Measurements from ENCODE around the gene ATP6V1G1. TPM values are rescaled to one million over a fixed set of nuclear protein-coding genes. Genes with fewer than 3 reads are reported as not detected.

ATP6V1G1 gene
- total RNA-seq, 2 donors from 2014 or later: 109 to 153 TPM

DNA sequence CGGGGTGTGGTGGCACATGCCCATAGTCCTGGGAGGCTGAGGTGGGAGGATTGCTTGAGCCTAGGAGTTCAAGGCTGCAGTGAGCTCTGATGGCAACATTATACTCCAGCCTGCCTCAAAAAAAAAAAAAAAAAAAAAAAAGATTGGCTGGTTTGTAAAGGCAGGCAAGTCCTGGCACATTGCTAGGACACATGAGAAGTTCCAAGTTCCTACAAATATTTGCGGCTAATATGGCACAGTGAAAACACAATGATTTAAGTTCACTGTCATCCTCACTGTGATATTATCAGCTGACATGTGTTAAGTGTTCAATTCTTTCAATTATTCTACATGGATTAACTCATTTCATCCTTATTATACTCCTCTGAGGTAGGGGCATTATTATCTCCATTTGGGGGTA, 43.6 kb downstream of the ATP6V1G1 start:
- no peak overlapping the region for H3K4me3 ChIP-seq
- H3K27me3 ChIP-seq (replicated peaks; ENCODE audit: insufficient read depth): no peaks in the 10 kb centered on the region
- H3K9me3 ChIP-seq: no peaks in the 10 kb centered on the region
- peaks cover 43% of the 10 kb centered on the region for H3K36me3 ChIP-seq
- ATAC-seq (ENCODE audit: insufficient number of reproducible peaks, low FRiP score, low read depth): no peak
- no peaks in the 10 kb centered on the region for H3K4me1 ChIP-seq (ENCODE audit: control insufficient read depth in 1 of 2, low read depth in 2 of 2)
- no peak overlapping the region for H3K27ac ChIP-seq
- TF ChIP-seq, protein P1, sequence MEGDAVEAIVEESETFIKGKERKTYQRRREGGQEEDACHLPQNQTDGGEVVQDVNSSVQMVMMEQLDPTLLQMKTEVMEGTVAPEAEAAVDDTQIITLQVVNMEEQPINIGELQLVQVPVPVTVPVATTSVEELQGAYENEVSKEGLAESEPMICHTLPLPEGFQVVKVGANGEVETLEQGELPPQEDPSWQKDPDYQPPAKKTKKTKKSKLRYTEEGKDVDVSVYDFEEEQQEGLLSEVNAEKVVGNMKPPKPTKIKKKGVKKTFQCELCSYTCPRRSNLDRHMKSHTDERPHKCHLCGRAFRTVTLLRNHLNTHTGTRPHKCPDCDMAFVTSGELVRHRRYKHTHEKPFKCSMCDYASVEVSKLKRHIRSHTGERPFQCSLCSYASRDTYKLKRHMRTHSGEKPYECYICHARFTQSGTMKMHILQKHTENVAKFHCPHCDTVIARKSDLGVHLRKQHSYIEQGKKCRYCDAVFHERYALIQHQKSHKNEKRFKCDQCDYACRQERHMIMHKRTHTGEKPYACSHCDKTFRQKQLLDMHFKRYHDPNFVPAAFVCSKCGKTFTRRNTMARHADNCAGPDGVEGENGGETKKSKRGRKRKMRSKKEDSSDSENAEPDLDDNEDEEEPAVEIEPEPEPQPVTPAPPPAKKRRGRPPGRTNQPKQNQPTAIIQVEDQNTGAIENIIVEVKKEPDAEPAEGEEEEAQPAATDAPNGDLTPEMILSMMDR (IDR thresholded peaks at IDR 0.05): no peak
- DNase-seq (ENCODE audit: low spot score): no peak

GRCh38 chr9:114633438-114634089, 46.0 kb downstream of the ATP6V1G1 start:
- ATAC-seq (ENCODE audit: insufficient number of reproducible peaks, low FRiP score, low read depth) (no peak), DNase-seq (ENCODE audit: low spot score) (no peak)
- no peaks in the 10 kb centered on the region for H3K9me3 ChIP-seq
- no peak overlapping the region for H3K27ac ChIP-seq
- no peak overlapping the region for H3K4me3 ChIP-seq
- H3K27me3 ChIP-seq (replicated peaks; ENCODE audit: insufficient read depth): no peaks in the 10 kb centered on the region
- no peaks in the 10 kb centered on the region for H3K4me1 ChIP-seq (ENCODE audit: control insufficient read depth in 1 of 2, low read depth in 2 of 2)
- TF ChIP-seq, protein P1 (IDR thresholded peaks at IDR 0.05): no peak
- H3K36me3 ChIP-seq: peaks cover 45% of the 10 kb centered on the region

DNA sequence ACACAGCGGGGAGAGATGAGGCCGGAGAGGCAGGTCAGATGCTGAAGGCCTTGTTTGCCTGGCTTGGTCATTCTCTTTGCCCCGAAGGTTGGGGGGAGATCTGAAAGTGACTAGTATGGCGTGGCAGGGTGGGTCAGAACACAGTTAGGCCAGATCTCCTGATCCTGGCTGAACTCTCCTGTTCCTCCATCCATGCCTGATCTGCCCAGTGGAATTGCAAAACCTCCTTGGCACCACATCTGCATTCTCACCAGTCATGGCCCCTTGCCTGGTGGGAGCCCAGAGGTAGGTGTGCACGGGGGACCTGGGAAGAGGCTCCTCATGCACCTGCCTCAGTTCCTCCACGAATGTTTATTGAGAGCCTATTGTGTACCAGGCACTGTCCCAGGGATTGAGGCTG, 46.8 kb downstream of the ATP6V1G1 start:
- Histone ChIP-seq H3K4me3 (no peak overlapping the region), H3K27ac (no peak overlapping the region), H3K27me3 (replicated peaks; ENCODE audit: insufficient read depth) (no peaks in the 10 kb centered on the region), H3K36me3 (peaks cover 40% of the 10 kb centered on the region), H3K9me3 (no peaks in the 10 kb centered on the region), H3K4me1 (ENCODE audit: control insufficient read depth in 1 of 2, low read depth in 2 of 2) (no peaks in the 10 kb centered on the region)
- ATAC-seq (ENCODE audit: insufficient number of reproducible peaks, low FRiP score, low read depth) (no peak), DNase-seq (ENCODE audit: low spot score) (no peak)
- TF ChIP-seq, protein P1 (IDR thresholded peaks at IDR 0.05): no peak

DNA sequence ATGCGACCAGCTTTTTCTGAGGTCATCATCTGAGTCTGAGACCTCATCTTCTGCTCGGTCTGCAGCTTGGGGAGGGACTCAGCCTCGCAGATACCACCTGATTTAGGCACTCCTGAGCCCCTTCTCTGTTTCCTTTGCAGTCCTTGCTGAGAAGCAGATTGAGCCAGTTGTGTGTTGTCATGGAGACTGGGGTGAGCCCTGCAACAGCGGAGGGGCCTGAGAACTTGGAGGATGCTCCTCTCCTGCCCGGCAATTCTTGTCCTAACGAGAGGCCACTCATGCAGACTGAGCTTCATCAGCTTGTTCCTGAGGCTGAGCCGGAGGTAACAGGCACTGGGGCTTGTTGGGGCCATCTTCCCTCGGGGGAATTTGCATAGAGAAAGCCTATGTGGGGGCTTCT, 50.8 kb downstream of the ATP6V1G1 start:
- TF ChIP-seq, protein P1 (IDR thresholded peaks at IDR 0.05): no peak
- DNase-seq (ENCODE audit: low spot score) (no peak), ATAC-seq (ENCODE audit: insufficient number of reproducible peaks, low FRiP score, low read depth) (no peak)

DNA sequence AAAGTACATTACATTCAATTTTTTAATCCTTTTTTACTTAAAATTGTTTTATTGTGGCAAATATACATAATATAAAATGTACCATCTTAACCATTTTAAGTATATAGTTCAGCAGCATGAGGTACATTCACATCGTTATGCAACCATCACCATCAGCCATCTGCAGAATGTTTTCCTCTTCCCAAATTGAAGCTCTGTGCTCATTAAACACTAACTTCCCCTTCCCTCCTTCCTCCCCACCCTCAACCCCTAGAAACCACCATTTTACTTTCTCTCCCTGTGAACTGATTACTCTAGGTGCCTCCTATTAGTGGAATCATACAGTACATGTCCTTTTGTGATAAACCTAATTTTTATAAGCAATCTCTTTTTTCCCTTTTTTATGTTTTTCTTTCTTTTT, 54.4 kb downstream of the ATP6V1G1 start:
- no peaks in the 10 kb centered on the region for H3K4me1 ChIP-seq (ENCODE audit: control insufficient read depth in 1 of 2, low read depth in 2 of 2)
- H3K27ac ChIP-seq: no peak overlapping the region
- no peak overlapping the region for H3K4me3 ChIP-seq
- no peak for ATAC-seq (ENCODE audit: insufficient number of reproducible peaks, low FRiP score, low read depth)
- no peaks in the 10 kb centered on the region for H3K27me3 ChIP-seq (replicated peaks; ENCODE audit: insufficient read depth)
- no peak for DNase-seq (ENCODE audit: low spot score)
- no peaks in the 10 kb centered on the region for H3K9me3 ChIP-seq
- H3K36me3 ChIP-seq: peaks cover 40% of the 10 kb centered on the region
- TF ChIP-seq, protein P1 (IDR thresholded peaks at IDR 0.05): no peak

More for the DNA sequence above, 50.8 kb downstream of the ATP6V1G1 start:
- Histone ChIP-seq H3K27ac (no peak overlapping the region), H3K9me3 (no peaks in the 10 kb centered on the region), H3K4me1 (ENCODE audit: control insufficient read depth in 1 of 2, low read depth in 2 of 2) (no peaks in the 10 kb centered on the region), H3K27me3 (replicated peaks; ENCODE audit: insufficient read depth) (no peaks in the 10 kb centered on the region), H3K36me3 (peaks cover 49% of the 10 kb centered on the region), H3K4me3 (no peak overlapping the region)

Data from thoracic aorta (tissue), 2 donors.